ENCODE measurements around the gene CATSPERE.
"Not testable (repeated sequence)": the region's sequence is repeated elsewhere in the genome, so short reads cannot be mapped to it uniquely, and the experiment has no call there.

The CATSPERE gene

GRCh38 chr1:244660595-244660994 is 199.5 kb downstream of the CATSPERE start:
- no peak overlapping the region for H3K4me3 Mint-ChIP-seq
- H3K27ac Mint-ChIP-seq: no peak overlapping the region
- peaks cover 60% of the 10 kb centered on the region for H3K36me3 Mint-ChIP-seq (ENCODE audit: low read depth)
- TF ChIP-seq CTCF (IDR thresholded peaks at IDR 0.05): no peak
- no peak for DNase-seq
- H3K27me3 Mint-ChIP-seq (ENCODE audit: low read depth, poor library complexity): no peaks in the 10 kb centered on the region
- H3K4me1 Mint-ChIP-seq: peaks cover 13% of the 10 kb centered on the region
- peaks cover 40% of the 10 kb centered on the region for H3K9me3 Mint-ChIP-seq

GRCh38 chr1:244661569-244662312 is 200.7 kb downstream of the CATSPERE start:
- not testable (repeated sequence) for DNase-seq; H3K27me3 Mint-ChIP-seq (ENCODE audit: low read depth, poor library complexity); H3K27ac Mint-ChIP-seq; H3K4me3 Mint-ChIP-seq
- Mint-ChIP-seq H3K9me3 (peaks cover 40% of the 10 kb centered on the region), H3K4me1 (peaks cover 13% of the 10 kb centered on the region), H3K36me3 (ENCODE audit: low read depth) (peaks cover 55% of the 10 kb centered on the region)

GRCh38 chr1:244662599-244662998 is 201.5 kb downstream of the CATSPERE start:
- DNase-seq: no peak
- Mint-ChIP-seq H3K4me3 (peak overlapping the region; percentile 23), H3K27ac (peak overlapping the region; percentile 90), H3K36me3 (ENCODE audit: low read depth) (peaks cover 47% of the 10 kb centered on the region), H3K27me3 (ENCODE audit: low read depth, poor library complexity) (no peaks in the 10 kb centered on the region), H3K9me3 (peaks cover 34% of the 10 kb centered on the region), H3K4me1 (peaks cover 13% of the 10 kb centered on the region)
- TF ChIP-seq CTCF (IDR thresholded peaks at IDR 0.05): no peak

- no peak for DNase-seq
- H3K27ac Mint-ChIP-seq: no peak overlapping the region
- no peak overlapping the region for H3K4me3 Mint-ChIP-seq
- H3K27me3 Mint-ChIP-seq (ENCODE audit: low read depth, poor library complexity): no peaks in the 10 kb centered on the region
- peaks cover 29% of the 10 kb centered on the region for H3K9me3 Mint-ChIP-seq
- peaks cover 30% of the 10 kb centered on the region for H3K36me3 Mint-ChIP-seq (ENCODE audit: low read depth)
- TF ChIP-seq CTCF (IDR thresholded peaks at IDR 0.05): no peak
- H3K4me1 Mint-ChIP-seq: peaks cover 13% of the 10 kb centered on the region
Observed at GRCh38 chr1:244664353-244664752, 203.3 kb downstream of the CATSPERE start.

- Mint-ChIP-seq H3K9me3 (peaks cover 22% of the 10 kb centered on the region), H3K4me3 (no peak overlapping the region), H3K4me1 (peaks cover 13% of the 10 kb centered on the region), H3K27ac (no peak overlapping the region), H3K27me3 (ENCODE audit: low read depth, poor library complexity) (no peaks in the 10 kb centered on the region), H3K36me3 (ENCODE audit: low read depth) (peaks cover 28% of the 10 kb centered on the region)
- DNase-seq: peak; percentile 36
- no peak for TF ChIP-seq CTCF (IDR thresholded peaks at IDR 0.05)
Observed at GRCh38 chr1:244665771-244666217, 204.7 kb downstream of the CATSPERE start.

GRCh38 chr1:244666672-244667418 is 205.8 kb downstream of the CATSPERE start:
- DNase-seq; H3K4me3 Mint-ChIP-seq; H3K27ac Mint-ChIP-seq; H3K27me3 Mint-ChIP-seq (ENCODE audit: low read depth, poor library complexity): not testable (repeated sequence)
- Mint-ChIP-seq H3K9me3 (peaks cover 26% of the 10 kb centered on the region), H3K4me1 (peaks cover 13% of the 10 kb centered on the region), H3K36me3 (ENCODE audit: low read depth) (peaks cover 33% of the 10 kb centered on the region)
